H1 (cell line): ENCODE data around the gene LKAAEAR1. TPM values are rescaled to one million over a fixed set of nuclear protein-coding genes. Genes with fewer than 3 reads are reported as not detected.

ENCODE experiments used
- CTCF ChIA-PET: fragments of 300-600 bp; sonication (Branson Sonifier 250); formaldehyde crosslinking; loops from one replicate; lab custom pipeline; 2021; ENCODE audit not compliant: partially characterized antibody; lab: Charles Lee
- POLR2A ChIA-PET: fragments of 300-600 bp; sonication (Branson Sonifier 250); formaldehyde crosslinking; loops from one replicate; lab custom pipeline; 2021; ENCODE audit warnings: inconsistent platforms; ENCODE audit not compliant: partially characterized antibody; lab: Charles Lee
- DNase-seq, 2 experiments: peaks; one replicate each; pipeline versions ENCODE4 v3.0.0 to v3.0.0-alpha.2; 2010 to 2022; ENCODE audit warnings: low spot score in 2 of 2, low read depth in 1 of 2, mixed read lengths in 1 of 2
- FAIRE-seq: peaks from 2 replicates; lab custom pipeline; 2011; peaks lifted over from hg19 to GRCh38; lab: Jason Lieb, UNC
- H2AFZ ChIP-seq: 2 replicates; pipeline ENCODE4 v1.8.1; 2012; ENCODE audit warnings: low read length, inconsistent platforms
- H2AK5ac ChIP-seq: 2 replicates; pipeline ENCODE4 v1.6.1; 2013; ENCODE audit warnings: low read depth, low read length
- H2BK120ac ChIP-seq: replicated peaks from 2 replicates; pipeline ENCODE3; 2013; ENCODE audit warnings: low read depth, low read length, inconsistent platforms
- H2BK12ac ChIP-seq: 2 replicates; pipeline ENCODE4 v1.6.1; 2013; ENCODE audit warnings: low read depth, low read length
- H2BK15ac ChIP-seq: 2 replicates; pipeline ENCODE4 v1.6.1; 2013; ENCODE audit warnings: low read length
- H2BK20ac ChIP-seq: 2 replicates; pipeline ENCODE4 v1.6.1; 2013; ENCODE audit warnings: low read length
- H2BK5ac ChIP-seq: 2 replicates; pipeline ENCODE4 v1.6.1; 2013; ENCODE audit warnings: low read depth, low read length
- H3K14ac ChIP-seq: 2 replicates; pipeline ENCODE4 v1.6.1; 2013; ENCODE audit warnings: inconsistent platforms; ENCODE audit not compliant: insufficient read length
- H3K18ac ChIP-seq: 2 replicates; pipeline ENCODE4 v1.6.1; 2013; ENCODE audit warnings: low read length; ENCODE audit errors: extremely low read depth
- H3K23ac ChIP-seq: 2 replicates; pipeline ENCODE4 v1.6.1; 2013; ENCODE audit warnings: inconsistent platforms; ENCODE audit not compliant: insufficient read length
- H3K23me2 ChIP-seq: 2 replicates; pipeline ENCODE4 v1.6.1; 2013; ENCODE audit warnings: low read depth, low read length
- H3K27ac ChIP-seq: 2 replicates; pipeline ENCODE4 v1.6.1; 2011; ENCODE audit warnings: low read depth, low read length, inconsistent platforms
- H3K27me3 ChIP-seq, 4 experiments: replicated peaks in 1 of 4; 1 replicate in 1 of 4; 2 replicates in 3 of 4; pipeline versions ENCODE4 v1.6.1 to v1.8.1; 2011 to 2013; ENCODE audit warnings: low read length in 3 of 4, mild to moderate bottlenecking in 3 of 4, inconsistent platforms in 2 of 4, mixed read lengths in 2 of 4, moderate library complexity in 1 of 4; ENCODE audit not compliant: control insufficient read depth in 3 of 4, insufficient read depth in 3 of 4; ENCODE audit errors: extremely low read depth in 1 of 4
- H3K36me3 ChIP-seq, 4 experiments: 2 replicates each; pipeline versions ENCODE4 v1.6.1 to v1.8.1; 2011 to 2013; ENCODE audit warnings: mild to moderate bottlenecking in 4 of 4, low read length in 3 of 4, moderate library complexity in 2 of 4, control low read depth in 1 of 4, inconsistent platforms in 1 of 4; ENCODE audit not compliant: insufficient read depth in 4 of 4, control insufficient read depth in 2 of 4
- H3K4ac ChIP-seq: replicated peaks from 2 replicates; pipeline ENCODE3; 2013; ENCODE audit warnings: low read length, low read depth, mixed read lengths, inconsistent platforms; ENCODE audit not compliant: insufficient read length
- H3K4me1 ChIP-seq, 4 experiments: replicated peaks in 1 of 4; 1 replicate in 1 of 4; 2 replicates in 3 of 4; pipeline versions ENCODE4 v1.6.1 to v1.8.1; 2011 to 2013; ENCODE audit warnings: low read length in 3 of 4, inconsistent platforms in 2 of 4, mixed read lengths in 1 of 4; ENCODE audit not compliant: insufficient read depth in 4 of 4, control insufficient read depth in 3 of 4
- H3K4me2 ChIP-seq, 2 experiments: 2 replicates each; pipeline versions ENCODE4 v1.6.1 to v1.8.1; 2011 to 2013; ENCODE audit warnings: low read depth in 2 of 2, low read length in 2 of 2, control low read depth in 1 of 2, inconsistent platforms in 1 of 2, mild to moderate bottlenecking in 1 of 2; ENCODE audit not compliant: insufficient read depth in 1 of 2
- H3K4me3 ChIP-seq, 4 experiments: fragments of 200-600, 300-600 bp in 1 of 4; sonication (generic), shearing (Covaris generic), sonication (Bioruptor Twin) in 1 of 4; 2 replicates each; pipeline versions ENCODE4 v1.5.1 to v1.8.1; 2011 to 2016; ENCODE audit warnings: low read length in 4 of 4, low read depth in 3 of 4, control low read depth in 2 of 4, inconsistent platforms in 2 of 4, mild to moderate bottlenecking in 2 of 4, mixed read lengths in 1 of 4, moderate library complexity in 1 of 4; ENCODE audit not compliant: insufficient read depth in 2 of 4; ENCODE audit errors: extremely low read depth in 1 of 4
- H3K56ac ChIP-seq: replicated peaks from 2 replicates; pipeline ENCODE3; 2013; ENCODE audit warnings: low read depth, mild to moderate bottlenecking, mixed read lengths, low read length, inconsistent platforms; ENCODE audit not compliant: insufficient read length
- H3K79me1 ChIP-seq: 2 replicates; pipeline ENCODE4 v1.6.1; 2013; ENCODE audit warnings: low read depth, low read length, control low read depth
- H3K79me2 ChIP-seq, 2 experiments: 2 replicates each; pipeline versions ENCODE4 v1.6.1 to v1.8.1; 2012 to 2013; ENCODE audit warnings: low read length in 2 of 2, mild to moderate bottlenecking in 2 of 2, inconsistent platforms in 1 of 2; ENCODE audit not compliant: insufficient read depth in 2 of 2, control insufficient read depth in 1 of 2
- H3K9ac ChIP-seq, 4 experiments: replicated peaks in 1 of 4; 1 replicate in 1 of 4; 2 replicates in 3 of 4; pipeline versions ENCODE4 v1.6.1 to v1.8.1; 2011 to 2013; ENCODE audit warnings: low read depth in 3 of 4, low read length in 3 of 4, control low read depth in 2 of 4, mild to moderate bottlenecking in 2 of 4, moderate library complexity in 2 of 4, inconsistent platforms in 1 of 4; ENCODE audit errors: extremely low read depth in 1 of 4
- H3K9me3 ChIP-seq, 2 experiments: 2 replicates each; pipeline versions ENCODE4 v1.6.1 to v1.8.1; 2012 to 2013; ENCODE audit warnings: mild to moderate bottlenecking in 2 of 2, moderate library complexity in 2 of 2, control low read depth in 1 of 2, inconsistent platforms in 1 of 2, low read depth in 1 of 2, low read length in 1 of 2, mixed read lengths in 1 of 2; ENCODE audit not compliant: insufficient read depth in 2 of 2
- H4K20me1 ChIP-seq, 2 experiments: replicated peaks in 1 of 2; 2 replicates each; pipeline versions ENCODE3 to v1.8.1; 2011 to 2013; ENCODE audit warnings: inconsistent platforms in 2 of 2, low read length in 2 of 2, mild to moderate bottlenecking in 1 of 2; ENCODE audit not compliant: insufficient read depth in 2 of 2, control insufficient read depth in 1 of 2
- H4K5ac ChIP-seq: 2 replicates; pipeline ENCODE4 v1.6.1; 2013; ENCODE audit warnings: low read length, low read depth, mixed read lengths, inconsistent platforms; ENCODE audit not compliant: insufficient read length
- H4K8ac ChIP-seq: 2 replicates; pipeline ENCODE4 v1.8.0; 2013; ENCODE audit warnings: mild to moderate bottlenecking, moderate library complexity, low read length, inconsistent platforms; ENCODE audit not compliant: insufficient read depth; ENCODE audit errors: extremely low read depth
- H4K91ac ChIP-seq: replicated peaks from 2 replicates; pipeline ENCODE3; 2013; ENCODE audit warnings: low read length, mixed read lengths, inconsistent platforms; ENCODE audit not compliant: insufficient read length
- ASH2L ChIP-seq: fragments of 200-600, 300-600 bp; sonication (generic); IDR thresholded peaks from one replicate; pipeline ENCODE4 v1.7.1; 2017; ENCODE audit warnings: low read length
- CREB1 ChIP-seq: IDR thresholded peaks from 2 replicates; pipeline ENCODE4 v1.6.1; 2012; ENCODE audit warnings: inconsistent platforms
- KDM1A ChIP-seq: fragments of 200-600, 300-600 bp; sonication (generic); IDR thresholded peaks from 2 replicates; pipeline ENCODE4 v1.7.1; 2016; ENCODE audit warnings: mild to moderate bottlenecking, low read length, borderline replicate concordance
- KDM4A ChIP-seq: IDR thresholded peaks from one replicate; pipeline ENCODE4 v1.7.1; 2012; ENCODE audit warnings: low read depth, mild to moderate bottlenecking, moderate library complexity, low read length, inconsistent platforms; ENCODE audit not compliant: severe bottlenecking
- NANOG ChIP-seq: IDR thresholded peaks from 2 replicates; pipeline ENCODE4 v1.6.1; 2011; ENCODE audit warnings: low read length, low read depth, mild to moderate bottlenecking, inconsistent platforms; ENCODE audit not compliant: insufficient read depth, poor library complexity, severe bottlenecking
- POLR2A ChIP-seq, 2 experiments: IDR thresholded peaks; 1 replicate in 1 of 2; 2 replicates in 1 of 2; pipeline ENCODE4 v1.6.1; 2011; ENCODE audit warnings: low read depth in 2 of 2, low read length in 2 of 2, mild to moderate bottlenecking in 2 of 2; ENCODE audit errors: control extremely low read depth in 1 of 2
- SIN3A ChIP-seq, 2 experiments: IDR thresholded peaks in 1 of 2; conservative IDR thresholded peaks in 1 of 2; 2 replicates each; pipeline ENCODE4 v1.6.1; 2011 to 2012; ENCODE audit warnings: low read length in 2 of 2, improper control_type of control experiment in 1 of 2, low read depth in 1 of 2, mild to moderate bottlenecking in 1 of 2
- SIX5 ChIP-seq: IDR thresholded peaks from 2 replicates; pipeline ENCODE4 v1.6.1; 2011; ENCODE audit warnings: mild to moderate bottlenecking, low read depth, low read length
- SRF ChIP-seq: IDR thresholded peaks from 2 replicates; pipeline ENCODE4 v1.6.1; 2011; ENCODE audit warnings: mild to moderate bottlenecking, low read depth, low read length, moderate library complexity
- TAF1 ChIP-seq: IDR thresholded peaks from 2 replicates; pipeline ENCODE4 v1.6.1; 2011; ENCODE audit warnings: mild to moderate bottlenecking, low read depth, low read length
- WGBS, 2 experiments: shearing (Covaris generic) in 1 of 2; methylation state at CpG; one replicate each; pipeline versions ENCODE4 v1.1.6 to v1.1.7; 2013 to 2015; ENCODE audit warnings: low lambda C conversion rate in 2 of 2, mixed read lengths in 2 of 2, inconsistent platforms in 1 of 2, low coverage in 1 of 2, missing lambda C conversion rate in 1 of 2; ENCODE audit not compliant: insufficient replicate concordance in 2 of 2, insufficient coverage in 1 of 2, insufficient read length in 1 of 2; ENCODE audit errors: extremely low coverage in 1 of 2, missing lambda C conversion rate in 1 of 2; 5-methylcytosine and 5-hydroxymethylcytosine counted together
- polyA plus RNA-seq, 7 experiments: library from polyadenylated mRNA; depleted of rRNA in 3 of 7; stranded (reverse) in 5 of 7; unstranded in 2 of 7; fragments of >200 nt in 5 of 7; fragments of 200-250 nt in 2 of 7; gene quantifications; 1 replicate in 5 of 7; 2 replicates in 1 of 7; 4 replicates in 1 of 7; pipeline versions ENCODE4 v1.2.1 to v1.2.3, GENCODE V29; 2011 to 2013; ENCODE audit warnings: missing spikeins in 2 of 7, mixed read lengths in 2 of 7
- total RNA-seq: library from RNA; stranded (reverse); fragmentation: NEBNext Ultra II Directional; extraction: Animal tissue kit (Norgen Biotek cat#: 25700); gene quantifications from 2 replicates; pipeline ENCODE4 v1.2.1, GENCODE V29; 2021
- TF ChIP-seq, protein P1 (sequence below): IDR thresholded peaks from 2 replicates; pipeline ENCODE4 v1.6.1; 2012; ENCODE audit warnings: inconsistent platforms

The LKAAEAR1 gene
- total and polyA plus RNA-seq, 2 of the 8 experiments (the other 6 are each of a cell fraction or from before 2014, with no cell fraction given) = 0.41 to 0.53 TPM

DNA sequence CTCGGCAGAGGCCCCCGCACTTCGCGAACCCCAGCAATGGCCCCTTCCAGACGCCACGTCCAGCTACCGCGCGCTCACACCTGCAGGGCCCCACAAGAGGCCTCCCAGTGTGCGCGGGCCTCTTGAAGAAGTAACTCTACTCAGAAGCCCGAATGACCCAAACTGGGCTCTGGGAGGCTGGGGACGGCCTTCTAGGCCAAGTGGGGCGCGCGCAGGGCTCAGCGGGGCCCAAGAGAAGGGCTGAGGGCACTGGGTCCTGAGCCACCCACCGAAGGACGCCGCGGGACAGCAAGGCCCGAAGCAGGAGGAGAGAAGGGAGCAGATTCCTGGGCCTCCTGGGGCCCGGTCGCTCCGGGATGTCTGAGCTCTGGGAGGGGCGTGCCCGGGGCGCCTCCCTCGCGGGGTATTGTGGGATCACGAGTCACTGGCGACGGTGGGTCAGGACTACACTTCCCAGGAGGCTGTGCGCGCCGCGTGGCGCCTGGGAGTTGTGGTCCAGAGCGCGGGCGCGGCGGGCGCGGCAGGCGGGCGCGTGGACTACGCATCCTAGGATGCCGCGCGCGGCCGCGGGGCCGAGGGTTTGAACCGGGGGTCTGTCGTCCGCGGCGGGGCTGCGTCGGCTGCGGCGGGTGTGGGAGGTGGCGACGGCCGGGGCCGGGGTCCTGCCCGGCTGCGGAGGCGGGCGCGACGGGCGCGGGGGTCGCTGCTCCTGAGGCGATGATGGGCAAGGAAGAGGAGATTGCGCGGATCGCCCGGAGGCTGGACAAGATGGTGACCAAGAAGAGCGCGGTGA is 21.4 kb downstream of the LKAAEAR1 start, which contains the start of gene TCEA2:
TSS of gene TCEA2 (plus strand) at position 603 of the 793 bp plus-strand sequence. CDS start at position 718, 115 bp downstream.
- Histone ChIP-seq H3K4ac (peak within 1 kb of the TSS; percentile 69), H4K5ac (peak within 1 kb of the TSS; percentile 91), H3K56ac (no peak within 1 kb of the TSS), H4K8ac (peak within 1 kb of the TSS; percentile 72), H2AFZ (no peak within 1 kb of the TSS), H2BK5ac (no peak within 1 kb of the TSS), H3K27ac (no peak within 1 kb of the TSS), H2BK15ac (no peak within 1 kb of the TSS), H3K4me3 (peak within 1 kb of the TSS; percentile 66 to 81 (median 72)), H3K9ac (peak within 1 kb of the TSS; percentile 0 to 64 (median 39); a peak in 5 of 7 replicates), H2AK5ac (no peak within 1 kb of the TSS), H3K23ac (no peak within 1 kb of the TSS), H3K9me3 (no peaks in the 10 kb centered on the region), H2BK12ac (no peak within 1 kb of the TSS), H4K91ac (peak within 1 kb of the TSS; percentile 84), H3K18ac (peak within 1 kb of the TSS; percentile 83), H3K14ac (no peak within 1 kb of the TSS), H3K4me1 (peaks cover 3 to 15% (median 9%) of the 10 kb centered on the region in 4 experiments), H3K36me3 (no peaks in the 10 kb centered on the region), H2BK120ac (no peak within 1 kb of the TSS), H3K79me1 (no peaks in the 10 kb centered on the region), H2BK20ac (no peak within 1 kb of the TSS), H3K27me3 (no peaks in the 10 kb centered on the region; a peak in 2 of 7 replicates), H3K23me2 (peaks cover 2% of the 10 kb centered on the region; the same call in 1 of the 2 replicates), H4K20me1 (peaks cover 2 to 6% of the 10 kb centered on the region in 2 experiments), H3K79me2 (no peaks in the 10 kb centered on the region), H3K4me2 (peak within 1 kb of the TSS; percentile 60 to 83)
- DNase-seq (peak in 1 of 2 experiments; percentile 95), FAIRE-seq (no peak)
- ChIA-PET POLR2A (interaction anchor here (0.5 to 1.5 kb wide), 11 partner anchors 8 to 98 kb away, joined by 3 to 7 read pairs (median 4); partner anchors contain the start of genes C20orf204, LKAAEAR1, OPRL1 and RGS19), CTCF (interaction anchor here (0.6 to 15.0 kb wide), 7 partner anchors 9 to 89 kb away, joined by 3 to 139 read pairs (median 4); partner anchors contain the start of genes LKAAEAR1, OPRL1, PRPF6 and RGS19)
- 32% methylated on average over 22 of the region's 85 CpGs; no CpG with 5 or more reads in 1 of the 2 experiments for WGBS, 2 experiments
- TF ChIP-seq POLR2A (IDR thresholded peaks at IDR 0.05; ENCODE audit: control extremely low read depth in 1 of 2, low read depth in 2 of 2, low read length in 2 of 2) = peak in 1 of 2 experiments; percentile 21; a peak in 1 of 3 replicates
- TF ChIP-seq CREB1 = peak; percentile 74
- no peak for TF ChIP-seq KDM1A
- TF ChIP-seq, protein P1, sequence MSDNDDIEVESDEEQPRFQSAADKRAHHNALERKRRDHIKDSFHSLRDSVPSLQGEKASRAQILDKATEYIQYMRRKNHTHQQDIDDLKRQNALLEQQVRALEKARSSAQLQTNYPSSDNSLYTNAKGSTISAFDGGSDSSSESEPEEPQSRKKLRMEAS = peak; percentile 62; the same call in 1 of the 2 replicates
- peak; percentile 99 for TF ChIP-seq SIX5
- peak; percentile 38 for TF ChIP-seq TAF1
- no peak for TF ChIP-seq NANOG
- no peak for TF ChIP-seq ASH2L
- TF ChIP-seq KDM4A = peak; percentile 95
- TF ChIP-seq SIN3A (conservative IDR thresholded peaks at IDR 0.05 in 1 of 2, IDR thresholded peaks at IDR 0.05 in 1 of 2; ENCODE audit: low read depth in 1 of 2, low read length in 2 of 2) = peak; percentile 30 to 87; a peak in 2 of 4 replicates
- peak; percentile 24; the same call in 1 of the 2 replicates for TF ChIP-seq SRF
